Neural cell (in vitro differentiated cells): ENCODE results near the gene KCNH5. TPM values are rescaled to one million over a fixed set of nuclear protein-coding genes. Genes with fewer than 3 reads are reported as not detected.
A peak's percentile ranks its signal among the peaks of the same experiment; 100 is the strongest.

ENCODE experiments used
- H2AFZ ChIP-seq: fragments of 200-600, 300-800 bp; sonication (generic), shearing (Covaris generic); 2 replicates; pipeline ENCODE4 v1.6.0; 2014; ENCODE audit warnings: low read depth, mild to moderate bottlenecking, antibody characterized with exemption, low read length, moderate library complexity
- H3F3A ChIP-seq: fragments of 200-600 bp; shearing (Covaris generic); 2 replicates; pipeline ENCODE4 v1.6.1; 2016; ENCODE audit warnings: mild to moderate bottlenecking, moderate library complexity, mixed read lengths, antibody characterized with exemption, low read length; ENCODE audit not compliant: insufficient read depth, poor library complexity, severe bottlenecking
- H3K27ac ChIP-seq: fragments of 200-600, 300-800 bp; sonication (generic), shearing (Covaris generic); 2 replicates; pipeline ENCODE4 v1.5.1; 2014; ENCODE audit warnings: mild to moderate bottlenecking, low read length, moderate library complexity
- H3K27me3 ChIP-seq: fragments of 300-800, 200-600 bp; sonication (generic), shearing (Covaris generic); 2 replicates; pipeline ENCODE4 v1.6.0; 2014; ENCODE audit warnings: mild to moderate bottlenecking, low read depth, low read length, moderate library complexity; ENCODE audit not compliant: insufficient read depth
- H3K36me3 ChIP-seq: fragments of 300-800, 200-600 bp; sonication (generic), shearing (Covaris generic); 2 replicates; pipeline ENCODE4 v1.5.1; 2014; ENCODE audit warnings: mild to moderate bottlenecking, antibody characterized with exemption, low read length, moderate library complexity; ENCODE audit not compliant: insufficient read depth
- H3K4me2 ChIP-seq: fragments of 300-800, 200-600 bp; sonication (generic), shearing (Covaris generic); 2 replicates; pipeline ENCODE4 v1.6.0; 2014; ENCODE audit warnings: mild to moderate bottlenecking, low read length
- H3K4me3 ChIP-seq: fragments of 300-800, 200-600 bp; sonication (generic), shearing (Covaris generic); 2 replicates; pipeline ENCODE4 v1.5.1; 2014; ENCODE audit warnings: mild to moderate bottlenecking, low read length, moderate library complexity
- H3K79me2 ChIP-seq: fragments of 200-600 bp; shearing (Covaris generic); replicated peaks from 2 replicates; pipeline ENCODE4 v1.6.0; 2014; ENCODE audit warnings: mild to moderate bottlenecking, low read length, moderate library complexity; ENCODE audit not compliant: insufficient read depth
- H3K9ac ChIP-seq: fragments of 300-800, 200-600 bp; sonication (generic), shearing (Covaris generic); 2 replicates; pipeline ENCODE4 v1.6.1; 2016; ENCODE audit warnings: mild to moderate bottlenecking, low read length, mixed read lengths
- H3K9me2 ChIP-seq: fragments of 200-600 bp; shearing (Covaris generic); 2 replicates; pipeline ENCODE4 v1.6.1; 2016; ENCODE audit warnings: mild to moderate bottlenecking, low read length, mixed read lengths; ENCODE audit not compliant: insufficient read depth
- H3K9me3 ChIP-seq: fragments of 200-600, 300-800 bp; sonication (generic), shearing (Covaris generic); 2 replicates; pipeline ENCODE4 v1.6.1; 2016; ENCODE audit warnings: mild to moderate bottlenecking, mixed run types, low read length, moderate library complexity, mixed read lengths
- H4K20me1 ChIP-seq: fragments of 200-600 bp; shearing (Covaris generic); 2 replicates; pipeline ENCODE4 v1.6.1; 2016; ENCODE audit warnings: mild to moderate bottlenecking, mixed run types; ENCODE audit not compliant: insufficient read depth
- CTCF ChIP-seq: fragments of 450-650 bp; IDR thresholded peaks from 2 replicates; pipeline ENCODE4 v1.5.1; 2014; ENCODE audit warnings: antibody characterized with exemption, mild to moderate bottlenecking, moderate library complexity; ENCODE audit not compliant: poor library complexity, severe bottlenecking
- EP300 ChIP-seq: fragments of 450-650 bp; conservative IDR thresholded peaks from 2 replicates; pipeline ENCODE4 v1.6.1; 2014; ENCODE audit warnings: antibody characterized with exemption, mild to moderate bottlenecking, moderate library complexity; ENCODE audit not compliant: poor library complexity, severe bottlenecking
- EZH2 ChIP-seq: fragments of 200-600, 300-800 bp; shearing (Covaris generic), sonication (generic); IDR thresholded peaks from 2 replicates; pipeline ENCODE4 v1.6.1; 2014; ENCODE audit warnings: antibody characterized with exemption, low read length, borderline replicate concordance, mild to moderate bottlenecking; ENCODE audit not compliant: insufficient read depth, poor library complexity, severe bottlenecking
- MXI1 ChIP-seq: fragments of 450-650 bp; conservative IDR thresholded peaks from 2 replicates; pipeline ENCODE4 v1.6.1; 2014; ENCODE audit warnings: antibody characterized with exemption, mild to moderate bottlenecking; ENCODE audit not compliant: poor library complexity, severe bottlenecking
- POLR2AphosphoS5 ChIP-seq: IDR thresholded peaks from 2 replicates; pipeline ENCODE4 v1.6.1; 2012
- RAD21 ChIP-seq: fragments of 450-650 bp; conservative IDR thresholded peaks from 2 replicates; pipeline ENCODE4 v1.6.1; 2014; ENCODE audit warnings: antibody characterized with exemption, mild to moderate bottlenecking, moderate library complexity
- REST ChIP-seq: IDR thresholded peaks from 2 replicates; pipeline ENCODE4 v1.6.1; 2012; ENCODE audit warnings: borderline replicate concordance
- SMC3 ChIP-seq: fragments of 450-650 bp; conservative IDR thresholded peaks from 2 replicates; pipeline ENCODE4 v1.6.1; 2014; ENCODE audit warnings: antibody characterized with exemption, mild to moderate bottlenecking, moderate library complexity; ENCODE audit not compliant: poor library complexity
- TAF1 ChIP-seq: IDR thresholded peaks from 2 replicates; pipeline ENCODE4 v1.6.1; 2012; ENCODE audit warnings: low read depth
- polyA plus RNA-seq: library from polyadenylated mRNA; depleted of rRNA; stranded (reverse); fragments of >200 nt; gene quantifications from 2 replicates; pipeline ENCODE4 v1.2.3, GENCODE V29; 2014

Gene KCNH5
- polyA plus RNA-seq, 1 donor from 2014 or later: 0.95 TPM

DNA sequence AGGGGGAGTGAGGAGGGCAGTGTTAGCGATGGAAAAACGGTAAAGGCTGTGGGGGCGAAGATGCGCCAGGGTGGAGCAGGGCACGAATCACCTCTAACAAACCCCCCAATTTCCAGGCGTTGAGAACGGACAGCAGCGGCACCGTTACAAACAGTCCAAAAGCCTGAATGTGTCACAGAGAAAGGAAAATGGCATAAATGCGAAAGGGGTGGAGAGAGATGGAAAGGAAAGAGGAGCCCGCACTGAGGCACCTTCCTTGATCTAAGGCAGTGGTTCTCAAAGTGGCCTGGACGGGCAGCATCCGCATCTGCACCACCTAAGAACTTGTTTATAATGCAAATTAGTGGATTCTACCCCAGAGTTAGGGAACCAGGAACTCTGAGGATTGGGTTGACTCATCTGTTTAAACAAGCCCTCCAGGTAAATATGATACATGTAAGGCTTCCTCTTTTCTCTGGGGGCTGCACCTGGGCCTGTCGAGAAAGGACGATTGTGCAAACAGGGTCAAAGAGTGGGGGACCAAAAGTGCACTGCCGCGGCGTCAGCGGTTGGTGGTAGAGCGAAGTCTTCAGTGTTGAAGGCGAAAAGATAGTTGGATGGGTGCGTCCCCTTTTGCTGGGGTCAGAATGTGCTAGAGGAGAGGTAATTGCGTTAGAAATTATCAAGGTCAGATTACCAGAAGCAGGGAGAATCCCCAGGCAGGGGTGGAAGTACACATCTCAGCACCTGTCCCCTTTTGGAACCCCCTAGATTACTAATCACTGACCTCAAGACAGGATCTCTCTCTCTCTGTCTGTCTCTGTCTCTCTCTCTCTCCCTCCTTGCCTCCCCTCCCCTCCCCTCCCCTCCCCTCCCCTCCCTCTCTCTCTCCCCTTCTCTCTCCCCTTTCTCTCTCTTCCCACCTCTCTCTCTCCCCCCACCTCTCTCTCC lies 1.3 kb upstream of the KCNH5 start:
- Histone ChIP-seq H3K27ac (no peak overlapping the region), H3K9me2 (no peaks in the 10 kb centered on the region), H3K9me3 (no peaks in the 10 kb centered on the region), H3K36me3 (no peaks in the 10 kb centered on the region), H2AFZ (no peak overlapping the region), H3K79me2 (no peaks in the 10 kb centered on the region), H3F3A (no peaks in the 10 kb centered on the region), H3K4me2 (peak overlapping the region; percentile 66), H4K20me1 (no peaks in the 10 kb centered on the region), H3K4me3 (peak overlapping the region; percentile 93), H3K27me3 (peaks cover 24% of the 10 kb centered on the region), H3K9ac (peak overlapping the region; percentile 64)
- TF ChIP-seq TAF1 (no peak), POLR2AphosphoS5 (no peak), EZH2 (no peak), EP300 (no peak), SMC3 (no peak), RAD21 (no peak), REST (no peak), CTCF (no peak), MXI1 (no peak)

DNA sequence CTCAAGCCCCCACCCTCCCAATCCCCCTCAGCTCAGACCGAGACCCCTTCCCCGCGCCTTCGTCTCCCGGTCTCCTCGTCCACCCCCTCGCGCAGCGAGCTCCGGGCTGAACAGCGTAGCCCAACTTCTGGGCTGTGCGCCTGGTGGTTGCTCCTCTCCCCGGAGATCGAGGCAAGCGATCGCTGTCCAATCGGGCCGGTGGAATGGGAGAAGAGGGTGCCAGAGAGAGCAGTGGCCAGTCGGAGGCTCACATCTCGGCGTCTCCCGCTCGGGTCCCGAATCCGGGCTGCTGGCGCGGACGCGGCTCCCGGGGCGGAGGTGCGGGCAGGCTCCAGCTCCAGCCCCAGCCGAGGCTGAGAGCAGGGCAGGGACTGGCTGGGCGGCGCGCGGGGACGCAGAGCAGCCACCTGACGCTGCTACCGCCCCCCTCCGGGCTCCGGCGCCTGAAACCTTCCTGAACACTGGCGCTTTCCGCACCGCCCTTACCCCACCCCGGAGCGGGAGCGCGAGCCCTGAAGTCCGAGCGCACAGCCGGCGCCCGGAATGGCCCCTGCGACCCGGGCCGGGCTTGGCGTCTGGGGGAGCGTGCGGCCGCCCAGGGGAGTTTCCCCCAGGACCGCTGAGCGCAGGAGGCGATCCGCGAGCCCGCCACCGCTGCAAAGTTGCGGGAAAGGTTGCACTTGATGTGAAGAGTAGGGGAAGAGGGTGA lies 508 bp upstream of the KCNH5 start:
- Histone ChIP-seq H3K4me3 (peak overlapping the region; percentile 93), H2AFZ (peak overlapping the region; percentile 74), H3K27me3 (peaks cover 24% of the 10 kb centered on the region), H3K9ac (peak overlapping the region; percentile 64), H3K9me2 (no peaks in the 10 kb centered on the region), H3F3A (no peaks in the 10 kb centered on the region), H4K20me1 (no peaks in the 10 kb centered on the region), H3K4me2 (peak overlapping the region; percentile 66), H3K27ac (peak overlapping the region; percentile 32), H3K9me3 (no peaks in the 10 kb centered on the region), H3K36me3 (no peaks in the 10 kb centered on the region), H3K79me2 (no peaks in the 10 kb centered on the region)
- TF ChIP-seq CTCF (peak; percentile 61), RAD21 (peak; percentile 23), EZH2 (no peak), MXI1 (peak; percentile 21), SMC3 (peak; percentile 33), EP300 (no peak)
